Ishikawa (cell line): ENCODE measurements around the gene CAMK1D.

Experiments
- CEBPB ChIP-seq: IDR thresholded peaks from 2 replicates; pipeline ENCODE4 v1.6.1; 2012
- CREB1 ChIP-seq: IDR thresholded peaks from 2 replicates; pipeline ENCODE4 v1.6.1; 2012; ENCODE audit warnings: low read depth
- EGR1 ChIP-seq: IDR thresholded peaks from 2 replicates; pipeline ENCODE4 v1.6.1; 2012
- EP300 ChIP-seq: IDR thresholded peaks from 2 replicates; pipeline ENCODE4 v1.6.1; 2012; ENCODE audit warnings: borderline replicate concordance
- FOXM1 ChIP-seq: IDR thresholded peaks from 2 replicates; pipeline ENCODE4 v1.6.1; 2012; ENCODE audit warnings: low read depth, borderline replicate concordance
- NFIC ChIP-seq: IDR thresholded peaks from 2 replicates; pipeline ENCODE4 v1.6.1; 2012
- RAD21 ChIP-seq: IDR thresholded peaks from 2 replicates; pipeline ENCODE4 v1.6.1; 2012; ENCODE audit warnings: low read depth
- TAF1 ChIP-seq: IDR thresholded peaks from 2 replicates; pipeline ENCODE4 v1.6.1; 2012; ENCODE audit warnings: low read depth, mild to moderate bottlenecking
- TCF12 ChIP-seq: IDR thresholded peaks from 2 replicates; pipeline ENCODE4 v1.6.1; 2012; ENCODE audit warnings: low read depth
- TEAD4 ChIP-seq: IDR thresholded peaks from 2 replicates; pipeline ENCODE4 v1.6.1; 2012
- YY1 ChIP-seq: IDR thresholded peaks from 2 replicates; pipeline ENCODE4 v1.6.1; 2012; ENCODE audit warnings: low read depth
- ZBTB7A ChIP-seq: IDR thresholded peaks from 2 replicates; pipeline ENCODE4 v1.6.1; 2012; ENCODE audit warnings: low read depth
- TF ChIP-seq, protein P1 (sequence below): IDR thresholded peaks from 2 replicates; pipeline ENCODE4 v1.6.1; 2012
- TF ChIP-seq, protein P2 (sequence below): IDR thresholded peaks from 2 replicates; pipeline ENCODE4 v1.6.1; 2012
- TF ChIP-seq, protein P3 (sequence below): IDR thresholded peaks from 2 replicates; pipeline ENCODE4 v1.6.1; 2012; ENCODE audit warnings: low read depth, mild to moderate bottlenecking

CAMK1D gene

DNA sequence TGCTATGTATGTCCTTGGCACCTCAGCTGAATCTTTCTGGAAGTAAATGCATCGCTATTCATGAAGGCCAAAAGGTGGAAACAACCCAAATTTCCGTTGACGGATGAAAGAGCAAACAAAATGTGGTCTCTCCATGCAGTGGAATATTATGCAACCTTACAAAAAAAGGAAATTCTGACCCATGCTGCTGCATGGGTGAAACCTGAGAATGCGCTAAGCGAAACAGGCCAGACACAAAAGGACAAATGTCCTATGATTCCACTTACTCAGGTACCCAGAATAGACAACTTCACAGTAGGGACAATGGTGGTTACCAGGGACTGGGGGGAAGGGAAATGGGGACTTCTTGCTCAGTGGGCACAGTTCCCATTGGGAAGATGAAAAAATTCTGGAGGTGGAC is 158.8 kb downstream of the CAMK1D start:
- TF ChIP-seq, protein P1, sequence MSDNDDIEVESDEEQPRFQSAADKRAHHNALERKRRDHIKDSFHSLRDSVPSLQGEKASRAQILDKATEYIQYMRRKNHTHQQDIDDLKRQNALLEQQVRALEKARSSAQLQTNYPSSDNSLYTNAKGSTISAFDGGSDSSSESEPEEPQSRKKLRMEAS: no peak
- TF ChIP-seq, protein P2, sequence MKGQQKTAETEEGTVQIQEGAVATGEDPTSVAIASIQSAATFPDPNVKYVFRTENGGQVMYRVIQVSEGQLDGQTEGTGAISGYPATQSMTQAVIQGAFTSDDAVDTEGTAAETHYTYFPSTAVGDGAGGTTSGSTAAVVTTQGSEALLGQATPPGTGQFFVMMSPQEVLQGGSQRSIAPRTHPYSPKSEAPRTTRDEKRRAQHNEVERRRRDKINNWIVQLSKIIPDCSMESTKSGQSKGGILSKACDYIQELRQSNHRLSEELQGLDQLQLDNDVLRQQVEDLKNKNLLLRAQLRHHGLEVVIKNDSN: no peak
- TF ChIP-seq YY1 (no peak), CREB1 (no peak), CEBPB (no peak), EP300 (no peak), ZBTB7A (no peak), TCF12 (no peak), NFIC (no peak), TAF1 (no peak), TEAD4 (no peak), RAD21 (no peak), FOXM1 (no peak), EGR1 (no peak)
- TF ChIP-seq, protein P3, sequence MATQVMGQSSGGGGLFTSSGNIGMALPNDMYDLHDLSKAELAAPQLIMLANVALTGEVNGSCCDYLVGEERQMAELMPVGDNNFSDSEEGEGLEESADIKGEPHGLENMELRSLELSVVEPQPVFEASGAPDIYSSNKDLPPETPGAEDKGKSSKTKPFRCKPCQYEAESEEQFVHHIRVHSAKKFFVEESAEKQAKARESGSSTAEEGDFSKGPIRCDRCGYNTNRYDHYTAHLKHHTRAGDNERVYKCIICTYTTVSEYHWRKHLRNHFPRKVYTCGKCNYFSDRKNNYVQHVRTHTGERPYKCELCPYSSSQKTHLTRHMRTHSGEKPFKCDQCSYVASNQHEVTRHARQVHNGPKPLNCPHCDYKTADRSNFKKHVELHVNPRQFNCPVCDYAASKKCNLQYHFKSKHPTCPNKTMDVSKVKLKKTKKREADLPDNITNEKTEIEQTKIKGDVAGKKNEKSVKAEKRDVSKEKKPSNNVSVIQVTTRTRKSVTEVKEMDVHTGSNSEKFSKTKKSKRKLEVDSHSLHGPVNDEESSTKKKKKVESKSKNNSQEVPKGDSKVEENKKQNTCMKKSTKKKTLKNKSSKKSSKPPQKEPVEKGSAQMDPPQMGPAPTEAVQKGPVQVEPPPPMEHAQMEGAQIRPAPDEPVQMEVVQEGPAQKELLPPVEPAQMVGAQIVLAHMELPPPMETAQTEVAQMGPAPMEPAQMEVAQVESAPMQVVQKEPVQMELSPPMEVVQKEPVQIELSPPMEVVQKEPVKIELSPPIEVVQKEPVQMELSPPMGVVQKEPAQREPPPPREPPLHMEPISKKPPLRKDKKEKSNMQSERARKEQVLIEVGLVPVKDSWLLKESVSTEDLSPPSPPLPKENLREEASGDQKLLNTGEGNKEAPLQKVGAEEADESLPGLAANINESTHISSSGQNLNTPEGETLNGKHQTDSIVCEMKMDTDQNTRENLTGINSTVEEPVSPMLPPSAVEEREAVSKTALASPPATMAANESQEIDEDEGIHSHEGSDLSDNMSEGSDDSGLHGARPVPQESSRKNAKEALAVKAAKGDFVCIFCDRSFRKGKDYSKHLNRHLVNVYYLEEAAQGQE: no peak

DNA sequence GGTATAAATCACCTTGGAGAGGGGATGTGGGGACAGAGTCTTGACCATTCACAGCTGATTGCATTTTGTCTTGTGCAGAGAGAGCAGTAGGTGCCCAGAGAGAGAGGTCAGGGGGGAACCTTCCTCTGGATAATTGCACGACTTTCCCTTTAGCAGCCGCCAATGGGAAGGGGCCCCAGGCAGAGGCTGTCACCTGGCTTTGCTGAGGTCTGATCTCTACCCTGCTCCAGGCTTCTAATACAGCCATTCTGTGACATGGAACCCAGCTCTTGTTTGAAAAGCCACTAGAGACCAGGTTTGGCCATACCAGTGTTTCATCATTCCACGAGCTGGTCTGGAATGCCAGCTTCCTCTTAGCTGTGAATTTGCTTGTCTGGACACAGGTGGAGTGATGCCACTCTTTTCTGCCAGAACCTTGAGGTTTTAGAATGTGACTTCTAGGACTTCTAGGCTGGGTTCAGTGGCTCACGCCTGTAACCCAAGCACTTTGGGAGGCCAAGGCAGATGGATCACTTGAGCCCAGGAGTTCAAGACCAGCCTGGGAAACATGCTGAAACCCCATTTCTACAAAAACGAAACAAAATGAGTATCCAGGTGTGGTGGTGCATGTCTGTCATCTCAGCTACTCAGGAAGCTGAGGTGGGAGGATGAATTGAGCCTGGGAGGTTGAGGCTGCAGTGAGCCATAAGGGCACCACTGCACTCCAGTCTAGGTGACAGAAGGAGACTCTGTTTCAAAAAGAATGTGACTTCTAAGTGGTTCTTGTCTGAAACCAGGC is 159.9 kb downstream of the CAMK1D start:
- no peak for TF ChIP-seq YY1
- TF ChIP-seq, protein P1: no peak
- TF ChIP-seq TCF12: no peak
- no peak for TF ChIP-seq RAD21
- TF ChIP-seq, protein P3: no peak
- no peak for TF ChIP-seq CREB1
- no peak for TF ChIP-seq FOXM1
- no peak for TF ChIP-seq TAF1
- no peak for TF ChIP-seq EGR1
- TF ChIP-seq, protein P2: no peak
- no peak for TF ChIP-seq ZBTB7A
- TF ChIP-seq CEBPB: no peak
- no peak for TF ChIP-seq NFIC
- no peak for TF ChIP-seq TEAD4
- TF ChIP-seq EP300: no peak

DNA sequence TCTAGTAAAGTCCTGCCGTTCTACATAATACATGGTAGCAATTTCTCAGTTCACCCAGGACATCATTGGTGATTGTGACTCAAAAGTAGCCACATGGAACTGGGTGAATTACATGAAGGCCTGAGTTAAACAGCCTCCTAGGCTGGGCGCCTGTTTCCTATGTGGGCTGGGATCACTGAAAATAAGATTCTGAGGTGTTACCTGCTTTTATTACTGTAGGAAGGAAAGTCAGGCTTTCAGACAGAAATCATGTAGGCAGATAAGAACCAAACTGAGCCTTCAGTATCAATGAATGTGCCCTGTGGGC is 160.4 kb downstream of the CAMK1D start:
- TF ChIP-seq, protein P3: no peak
- no peak for TF ChIP-seq EGR1
- no peak for TF ChIP-seq EP300
- TF ChIP-seq TCF12: no peak
- no peak for TF ChIP-seq FOXM1
- TF ChIP-seq TEAD4: no peak
- TF ChIP-seq RAD21: no peak
- no peak for TF ChIP-seq CEBPB
- no peak for TF ChIP-seq YY1
- TF ChIP-seq CREB1: no peak
- no peak for TF ChIP-seq ZBTB7A
- TF ChIP-seq NFIC: no peak
- TF ChIP-seq TAF1: no peak
- TF ChIP-seq, protein P1: no peak
- TF ChIP-seq, protein P2: no peak

DNA sequence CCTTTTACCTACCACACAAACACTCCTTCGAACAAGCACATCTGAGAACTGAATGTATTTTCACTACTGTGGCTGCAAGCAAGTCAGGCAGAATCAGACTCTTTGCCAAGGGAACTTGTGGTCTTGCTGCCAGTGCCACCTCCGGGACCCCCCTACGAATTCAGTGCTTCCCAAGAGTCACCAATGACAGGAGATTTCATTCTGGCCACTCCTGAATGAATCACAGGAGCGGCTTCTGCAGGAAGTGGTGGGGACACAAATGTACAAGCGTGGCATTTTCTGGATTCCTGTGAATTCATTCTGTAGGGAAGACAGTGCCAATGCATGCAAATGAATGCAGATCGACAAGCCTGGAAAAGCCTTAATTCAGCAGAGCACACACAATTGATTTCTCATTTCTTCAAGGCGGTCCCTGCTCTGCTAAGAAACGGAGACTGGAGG is 161.2 kb downstream of the CAMK1D start:
- TF ChIP-seq TAF1: no peak
- TF ChIP-seq YY1: no peak
- TF ChIP-seq, protein P2: no peak
- TF ChIP-seq TEAD4: no peak
- no peak for TF ChIP-seq EP300
- TF ChIP-seq RAD21: no peak
- no peak for TF ChIP-seq CEBPB
